UCSD-AML1 (cell line): ENCODE data around the gene MKRN2.

ENCODE experiments used
- DNase-seq: peaks from one replicate; lab custom pipeline; 2025; ENCODE audit not compliant: unreplicated experiment; lab: John Stamatoyannopoulos, UW

MKRN2 gene

DNA sequence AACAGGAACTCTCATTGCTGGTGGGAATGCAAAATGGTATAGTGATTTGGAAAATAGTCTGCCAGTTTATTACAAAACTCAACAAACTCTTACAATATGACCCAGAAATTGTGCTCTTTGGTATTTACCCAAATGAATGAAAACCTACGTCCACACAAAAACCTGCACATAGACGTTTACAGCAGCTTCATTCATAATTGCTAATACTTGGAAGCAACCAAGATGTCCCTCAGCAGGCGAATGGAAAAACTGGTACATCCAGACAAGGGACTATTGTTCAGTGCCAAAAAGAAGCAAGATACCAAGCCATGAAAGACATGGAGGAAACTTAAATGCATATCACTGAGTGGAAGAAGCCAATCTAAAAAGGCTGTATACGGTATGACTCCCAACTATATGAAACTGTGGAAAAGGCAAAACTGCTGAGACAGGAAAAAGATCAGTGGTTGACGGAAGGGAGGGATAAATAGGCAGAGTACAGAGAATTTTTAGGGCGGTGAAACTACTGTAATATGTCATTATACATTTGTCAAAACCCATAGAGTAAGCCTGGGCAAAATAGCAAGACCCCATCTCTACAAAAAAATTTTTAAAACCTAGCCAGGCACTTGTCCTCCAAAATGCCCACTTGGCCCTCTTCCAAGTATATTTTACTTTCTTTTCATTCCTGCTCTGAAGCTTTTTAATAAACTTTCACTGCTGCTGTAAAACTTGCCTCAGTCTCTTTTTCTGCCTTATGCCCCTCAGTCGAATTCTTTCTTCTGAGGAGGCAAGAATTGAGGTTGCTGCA, 6.7 kb upstream of the MKRN2 start:
- DNase-seq: no peak

DNA sequence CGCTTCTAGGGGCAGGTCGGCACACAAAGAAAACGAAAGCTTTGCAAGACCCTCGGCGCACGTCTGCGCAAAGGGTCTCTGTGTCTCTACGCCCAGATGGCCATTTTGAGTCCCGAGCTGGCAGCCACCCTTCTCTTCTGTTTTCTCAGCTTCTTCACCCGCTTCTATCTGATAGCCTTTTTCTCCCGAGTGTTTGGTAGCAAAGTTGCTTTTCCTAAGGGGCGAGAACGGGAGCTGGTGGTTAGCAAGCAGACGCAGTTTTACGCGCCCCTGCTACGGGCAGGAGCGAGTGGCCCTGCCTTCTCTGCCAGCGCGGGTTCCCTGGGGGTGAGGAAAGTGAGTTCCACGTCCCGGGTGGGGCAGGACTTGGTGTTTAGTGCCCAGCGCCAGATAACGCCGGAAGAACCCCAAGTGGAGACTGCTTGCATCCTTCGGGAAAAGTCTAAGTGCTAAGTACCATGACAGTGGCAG, 2.9 kb upstream of the MKRN2 start:
- DNase-seq: peak; percentile 69

DNA sequence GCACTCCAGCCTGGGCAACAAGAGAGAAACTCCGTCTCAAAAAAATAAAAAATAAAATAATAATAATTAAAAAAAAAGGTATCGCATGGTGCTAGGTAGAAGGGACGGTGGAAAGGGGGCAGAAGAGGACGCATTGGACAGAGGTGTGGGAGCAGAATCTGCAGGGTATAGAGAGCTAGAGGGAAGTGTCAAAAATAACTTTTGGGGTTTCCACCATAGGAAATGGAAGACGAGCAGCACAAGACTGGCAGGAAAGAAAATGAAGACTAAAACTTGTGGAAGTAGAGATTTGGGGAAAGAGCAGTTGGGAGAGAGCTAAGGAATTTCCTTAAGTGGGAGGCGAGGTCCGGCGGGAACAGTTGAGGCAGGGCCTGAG, 585 bp upstream of the MKRN2 start:
- DNase-seq: no peak

DNA sequence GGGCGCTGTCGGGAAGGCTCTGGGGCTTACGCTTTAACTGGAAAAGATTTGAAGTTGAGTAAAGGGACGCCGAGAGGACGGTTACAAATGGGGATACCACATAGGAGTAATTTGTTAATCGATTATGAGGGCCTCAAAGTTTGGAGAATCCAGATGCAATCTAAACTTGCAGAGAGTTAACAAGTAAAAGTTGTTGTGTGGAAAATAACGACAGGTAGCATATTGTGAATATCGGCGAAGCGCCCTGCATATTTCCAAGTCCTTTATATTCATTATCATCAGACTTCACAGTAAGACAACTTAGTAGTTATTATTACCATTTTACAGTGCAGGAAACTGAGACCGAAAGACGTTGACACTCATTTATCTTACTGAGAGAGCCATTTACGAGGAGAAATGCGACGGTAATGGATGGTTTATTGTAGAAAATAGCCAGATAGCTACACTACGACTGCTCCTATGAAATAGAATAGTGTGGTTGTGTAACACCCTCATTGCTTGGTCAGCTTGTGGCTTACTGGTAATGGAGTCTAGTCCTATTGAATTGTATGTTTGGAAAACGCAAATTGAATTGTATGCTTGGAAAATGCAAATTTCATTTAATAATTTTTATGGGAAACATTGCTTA, 700 bp downstream of the MKRN2 start:
- DNase-seq: no peak

DNA sequence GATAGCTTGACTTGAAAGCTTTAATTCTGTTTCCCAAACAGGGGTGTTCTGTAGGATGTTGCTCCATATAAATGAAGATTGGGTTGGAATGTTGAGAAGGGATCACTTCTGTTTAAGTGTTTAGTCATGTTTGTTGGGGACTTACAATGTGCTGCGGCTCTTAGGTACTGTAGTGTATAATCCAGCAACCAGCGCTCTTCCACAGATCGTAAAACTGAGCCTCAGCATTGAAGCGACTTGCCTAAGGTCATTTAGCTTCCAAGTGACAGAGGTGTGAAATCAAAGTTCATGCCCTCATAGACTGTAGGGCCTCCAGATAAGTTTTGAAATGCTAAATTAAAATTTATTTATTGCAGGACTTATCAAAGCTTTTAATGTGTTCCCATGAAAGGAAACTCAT, 1.8 kb downstream of the MKRN2 start:
- DNase-seq: no peak

DNA sequence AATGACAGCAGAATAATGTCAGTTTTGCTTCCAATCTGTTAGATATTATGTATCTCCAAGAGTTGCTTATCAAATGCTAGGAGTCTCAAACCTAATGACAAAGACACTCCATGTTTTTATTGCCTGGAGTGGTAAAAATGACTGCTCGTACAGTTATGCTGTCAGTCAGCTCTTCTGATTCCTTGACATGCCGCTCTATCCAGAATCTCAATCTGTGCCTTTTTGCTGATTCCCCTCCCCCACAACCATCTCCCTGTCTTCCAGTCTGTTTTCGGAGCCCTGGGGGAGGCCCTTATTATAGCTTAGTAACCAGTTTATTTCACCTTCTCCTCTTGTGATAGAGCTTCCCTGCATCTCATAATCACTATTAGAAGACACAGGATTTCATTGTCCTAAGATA, 2.6 kb downstream of the MKRN2 start:
- DNase-seq: no peak

DNA sequence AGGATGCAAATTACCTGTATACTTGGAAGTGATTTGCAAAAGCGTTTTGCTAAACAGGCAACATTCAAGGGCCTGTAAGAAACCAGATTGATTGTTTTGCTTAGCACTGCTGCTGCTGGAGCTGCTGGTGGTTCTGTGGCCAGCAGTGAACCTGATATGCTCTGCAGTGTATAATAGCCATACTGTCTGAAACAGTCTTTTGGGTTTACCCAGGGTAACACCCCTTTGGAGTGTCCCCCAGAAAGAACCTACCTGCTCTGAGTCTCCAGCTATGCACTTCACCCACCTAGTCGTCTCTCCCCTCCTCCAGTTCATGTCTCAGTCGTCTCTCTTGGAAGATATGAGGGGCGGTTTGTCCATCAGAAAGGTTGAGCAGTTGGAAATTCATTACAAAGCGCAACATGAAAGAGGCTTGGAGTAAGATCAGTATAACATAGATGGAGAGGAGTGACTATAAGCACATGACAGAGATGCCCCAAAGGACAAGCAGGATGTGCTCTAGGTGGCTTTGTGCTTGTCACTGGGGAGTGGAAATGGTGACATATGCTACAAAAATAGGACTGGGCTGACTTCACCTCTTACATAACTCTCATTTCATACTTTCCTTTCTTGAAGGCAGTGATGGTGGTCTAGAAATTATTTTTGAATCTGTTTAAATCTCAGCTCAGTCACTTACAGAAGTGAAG, 3.8 kb downstream of the MKRN2 start:
- DNase-seq: no peak

DNA sequence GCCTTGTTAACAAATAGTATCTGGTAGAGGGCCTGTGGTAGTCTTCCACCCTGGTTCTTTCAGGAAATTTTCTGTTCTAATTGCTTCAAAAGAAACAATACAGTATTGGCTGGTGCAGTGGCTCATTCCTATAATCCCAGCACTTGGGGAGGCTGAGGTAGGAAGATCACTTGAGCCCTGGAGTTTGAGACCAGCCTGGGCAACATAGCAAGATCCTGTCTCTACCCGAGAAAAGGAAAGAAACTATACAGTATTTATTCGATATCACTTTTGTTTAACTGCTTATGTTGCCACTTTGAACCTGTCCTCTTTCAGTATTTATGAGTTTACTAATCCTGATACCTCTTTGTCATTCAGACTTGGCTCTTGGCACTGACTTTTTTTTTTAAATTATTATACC, 4.5 kb downstream of the MKRN2 start:
- no peak for DNase-seq

DNA sequence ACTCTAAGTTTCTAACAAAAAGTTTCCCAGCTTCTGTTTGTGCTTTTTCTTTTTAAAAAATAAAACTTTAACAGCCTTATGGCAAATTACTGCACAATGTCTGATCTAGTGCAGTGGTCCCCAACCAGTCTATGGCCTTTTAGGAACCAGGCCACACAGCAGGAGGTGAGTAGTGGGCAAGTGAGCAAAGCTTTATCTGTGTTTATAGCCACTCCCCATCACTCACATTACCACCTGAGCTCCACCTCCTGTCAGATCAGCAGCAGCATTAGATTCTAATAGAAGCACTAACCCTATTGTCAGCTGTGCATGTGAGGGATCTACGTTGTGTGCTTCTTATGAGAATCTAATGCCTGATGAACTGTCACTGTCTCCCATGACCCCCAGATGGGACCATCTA, 5.6 kb downstream of the MKRN2 start:
- DNase-seq: no peak

DNA sequence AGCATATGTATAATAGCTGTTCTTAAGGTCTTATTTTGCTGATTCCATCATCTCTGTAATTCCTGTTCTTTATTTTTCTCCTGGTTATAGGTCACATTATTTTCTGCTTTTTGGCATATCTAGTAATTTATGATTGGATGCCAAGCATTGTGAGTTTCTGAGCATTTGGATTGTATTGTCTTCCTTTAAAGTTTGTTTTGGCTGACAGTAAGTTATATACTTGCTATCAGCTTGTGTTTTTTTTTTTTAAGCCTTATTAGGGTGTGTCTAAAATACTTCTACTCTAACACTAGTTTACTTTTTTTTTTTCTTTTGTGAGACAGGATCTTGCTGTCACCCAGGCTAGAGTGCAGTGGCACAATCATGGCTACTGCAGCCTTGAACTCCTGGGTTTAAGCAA, 10.1 kb downstream of the MKRN2 start:
- no peak for DNase-seq

DNA sequence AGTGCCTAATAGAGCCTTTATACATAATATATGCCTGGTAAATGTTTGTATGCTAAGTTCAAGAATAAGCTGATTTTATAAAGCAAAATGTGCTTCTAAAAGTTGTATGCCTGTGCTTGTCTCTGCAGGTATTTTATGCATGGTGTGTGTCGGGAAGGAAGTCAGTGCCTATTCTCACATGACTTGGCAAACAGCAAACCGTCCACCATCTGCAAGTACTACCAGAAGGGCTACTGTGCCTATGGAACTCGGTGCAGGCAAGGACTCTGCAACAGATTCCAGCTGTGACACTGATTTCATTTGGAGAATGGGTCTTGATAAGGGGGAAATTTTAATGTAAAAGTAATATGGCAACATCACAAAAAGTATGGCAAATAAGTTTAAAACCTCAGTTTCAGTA, 11.9 kb downstream of the MKRN2 start:
- no peak for DNase-seq

DNA sequence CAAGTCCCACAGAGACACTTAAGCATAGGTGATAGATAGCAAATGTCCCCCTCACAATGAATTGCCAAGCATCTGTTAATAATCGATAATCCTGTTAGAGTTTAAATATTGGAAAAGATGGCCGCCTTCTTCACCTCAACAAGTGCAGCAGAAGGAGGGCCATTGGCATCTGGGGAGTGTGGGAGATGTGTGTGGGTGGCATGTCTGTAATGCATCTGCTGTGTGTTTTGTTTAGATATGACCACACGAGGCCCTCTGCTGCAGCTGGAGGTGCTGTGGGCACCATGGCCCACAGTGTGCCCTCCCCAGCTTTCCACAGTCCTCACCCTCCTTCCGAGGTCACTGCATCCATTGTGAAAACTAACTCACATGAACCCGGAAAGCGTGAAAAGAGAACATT, 12.9 kb downstream of the MKRN2 start:
- DNase-seq: no peak

DNA sequence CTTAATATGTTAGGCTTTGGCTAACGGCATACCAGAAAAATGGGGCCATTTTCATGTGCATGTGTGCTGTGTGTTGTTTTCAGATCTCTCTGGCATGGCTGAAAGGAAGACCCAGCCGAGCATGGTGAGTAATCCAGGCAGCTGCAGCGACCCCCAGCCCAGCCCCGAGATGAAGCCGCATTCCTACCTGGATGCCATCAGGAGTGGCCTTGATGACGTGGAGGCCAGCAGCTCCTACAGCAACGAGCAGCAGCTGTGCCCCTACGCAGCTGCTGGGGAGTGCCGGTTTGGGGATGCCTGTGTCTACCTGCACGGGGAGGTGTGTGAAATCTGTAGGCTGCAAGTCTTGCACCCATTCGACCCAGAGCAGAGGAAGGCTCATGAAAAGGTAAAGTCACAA, 15.1 kb downstream of the MKRN2 start:
- DNase-seq: no peak

DNA sequence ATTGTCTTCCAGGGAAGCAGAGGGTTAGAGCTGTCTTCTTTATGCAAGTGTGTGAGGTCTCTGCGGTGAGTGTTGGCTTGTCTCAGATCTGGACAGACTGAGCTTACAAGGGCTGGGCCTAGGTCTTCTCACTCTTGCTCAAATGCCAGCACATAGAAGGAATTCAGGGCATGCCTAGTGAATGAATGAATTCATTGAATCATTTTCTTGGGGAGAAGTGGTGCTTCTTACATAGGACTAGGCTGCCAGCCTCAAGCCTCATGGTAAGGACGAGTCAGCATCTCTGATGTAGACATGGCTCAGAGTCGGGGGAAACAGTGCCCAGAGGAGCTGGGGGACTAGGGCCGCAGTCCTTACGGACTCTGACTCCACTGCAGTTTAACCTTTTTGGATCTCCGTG, 17.2 kb downstream of the MKRN2 start:
- DNase-seq: no peak

DNA sequence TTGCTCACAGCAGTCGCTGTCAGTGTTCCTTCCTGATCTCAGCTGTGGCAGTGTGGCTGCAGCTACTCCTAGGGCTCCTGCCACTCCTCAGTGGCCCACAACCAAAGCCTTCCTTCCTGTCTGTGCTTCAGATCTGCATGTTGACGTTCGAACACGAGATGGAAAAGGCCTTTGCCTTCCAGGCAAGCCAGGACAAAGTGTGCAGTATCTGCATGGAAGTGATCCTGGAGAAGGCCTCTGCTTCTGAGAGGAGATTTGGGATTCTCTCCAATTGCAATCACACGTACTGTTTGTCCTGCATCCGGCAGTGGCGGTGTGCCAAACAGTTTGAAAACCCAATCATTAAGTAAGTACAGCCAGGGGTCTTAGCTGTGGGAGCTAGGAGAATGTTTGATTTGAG, 17.8 kb downstream of the MKRN2 start:
- peak; percentile 20 for DNase-seq

DNA sequence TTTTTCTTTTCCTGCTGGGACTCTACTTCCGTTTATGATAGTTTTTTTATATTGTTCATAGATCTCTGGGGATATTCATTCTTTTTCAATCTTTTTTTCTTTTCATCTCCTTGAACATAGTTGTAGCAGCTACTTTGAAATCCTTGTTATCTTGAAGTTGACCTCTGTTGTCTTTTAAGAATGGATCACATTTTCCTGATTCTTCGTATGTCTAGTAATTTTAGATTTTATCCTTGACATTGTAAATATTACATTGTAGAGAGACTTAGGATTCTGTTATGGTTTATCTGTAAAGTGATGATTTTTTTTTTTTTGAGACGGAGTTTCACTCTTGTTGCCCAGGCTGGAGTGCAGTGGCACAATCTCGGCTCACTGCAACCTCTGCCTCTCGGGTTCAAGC, 20.5 kb downstream of the MKRN2 start:
- DNase-seq: no peak

DNA sequence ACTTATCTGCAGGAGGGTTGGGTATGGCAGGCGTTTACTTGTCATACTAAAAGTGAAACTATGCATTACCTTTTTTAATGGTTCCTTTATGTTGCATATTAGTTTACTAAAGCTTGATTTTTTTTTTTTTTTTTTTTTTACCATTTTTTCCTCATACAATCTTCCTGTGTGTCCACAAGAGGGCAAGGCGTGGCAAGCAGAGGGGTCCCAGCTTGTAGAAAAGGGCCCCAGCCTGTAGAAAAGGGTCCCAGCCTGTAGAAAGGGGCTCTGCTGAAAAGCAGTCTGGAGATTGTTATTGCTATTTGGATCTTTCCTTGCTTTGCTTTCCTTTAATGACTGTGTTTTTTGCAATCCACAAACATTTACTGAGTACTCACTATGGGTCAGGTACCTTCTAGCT, 21.9 kb downstream of the MKRN2 start:
- no peak for DNase-seq

DNA sequence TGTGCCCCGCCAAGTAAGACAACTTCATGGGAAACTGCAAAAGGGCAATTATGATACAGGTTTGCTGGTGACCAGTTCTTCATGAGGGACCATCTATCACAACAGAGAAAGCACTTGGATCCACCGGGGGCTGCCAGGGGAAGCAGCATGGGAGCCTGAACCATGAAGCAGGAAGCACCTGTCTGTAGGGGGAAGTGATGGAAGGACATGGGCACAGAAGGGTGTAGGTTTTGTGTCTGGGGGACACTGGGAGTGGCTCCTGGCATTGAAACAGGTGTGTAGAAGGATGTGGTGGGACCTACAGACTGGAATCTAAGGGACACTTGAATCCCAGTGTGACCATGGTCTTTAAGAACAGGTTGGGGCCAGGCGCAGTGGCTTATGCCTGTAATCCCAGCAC, 22.6 kb downstream of the MKRN2 start:
- DNase-seq: peak; percentile 36

DNA sequence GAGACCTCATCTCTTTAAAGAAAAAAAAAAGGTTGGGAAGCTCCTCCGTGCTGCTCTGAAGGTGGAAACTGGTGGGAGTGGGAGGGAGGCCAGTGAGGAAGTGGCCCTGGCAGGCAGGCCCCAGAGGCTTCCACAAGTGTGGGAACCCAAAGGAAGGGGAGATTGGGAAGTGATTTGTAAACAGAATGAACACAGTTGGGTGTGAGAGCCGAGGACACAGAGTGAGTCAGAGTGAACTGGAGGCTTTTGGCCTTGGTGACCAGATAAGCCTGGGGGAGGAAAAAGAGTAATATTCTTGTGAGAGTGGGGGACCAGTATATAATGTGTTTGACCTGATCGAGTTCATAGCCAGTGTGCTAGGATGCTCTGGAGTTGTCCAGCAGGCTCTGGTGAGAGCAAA, 23.0 kb downstream of the MKRN2 start:
- no peak for DNase-seq

DNA sequence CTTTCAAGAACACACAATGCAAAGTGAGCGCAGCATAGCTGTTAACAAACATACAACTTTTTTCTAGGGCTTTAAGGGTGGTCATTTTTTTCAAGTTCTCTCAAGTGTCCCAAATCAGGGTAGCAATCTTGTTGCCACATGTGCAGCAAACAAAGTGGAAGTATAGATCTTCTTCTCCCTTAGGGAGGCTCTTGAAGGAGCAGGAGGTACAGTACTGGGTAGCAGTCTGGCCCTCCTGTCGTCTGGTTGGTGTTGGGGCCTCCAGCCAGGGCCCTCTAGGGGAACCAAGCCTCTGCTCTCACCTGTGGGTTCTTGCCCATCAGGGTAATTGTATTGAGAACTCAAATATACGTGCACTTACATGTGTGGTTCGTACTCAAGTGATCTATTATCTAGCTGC, 25.8 kb downstream of the MKRN2 start:
- no peak for DNase-seq

DNA sequence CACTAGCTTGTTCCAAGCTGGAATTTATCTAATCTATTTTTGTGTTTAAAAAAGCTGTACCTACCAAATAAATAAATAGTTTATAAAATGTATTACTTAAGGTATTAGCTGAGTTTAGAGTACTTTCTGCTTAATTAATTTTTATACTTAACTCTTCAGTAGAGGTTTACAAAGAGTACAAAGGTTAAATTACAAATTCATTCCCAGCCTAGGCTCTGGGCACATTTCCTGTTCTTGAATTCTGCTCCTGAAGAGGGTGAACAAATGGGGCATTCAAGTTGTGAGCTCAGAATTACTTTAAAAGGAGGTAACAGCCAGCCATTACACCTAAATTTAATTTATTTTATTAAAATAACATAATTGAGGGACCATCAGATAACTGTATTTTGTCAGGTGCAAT, 26.4 kb downstream of the MKRN2 start:
- no peak for DNase-seq

DNA sequence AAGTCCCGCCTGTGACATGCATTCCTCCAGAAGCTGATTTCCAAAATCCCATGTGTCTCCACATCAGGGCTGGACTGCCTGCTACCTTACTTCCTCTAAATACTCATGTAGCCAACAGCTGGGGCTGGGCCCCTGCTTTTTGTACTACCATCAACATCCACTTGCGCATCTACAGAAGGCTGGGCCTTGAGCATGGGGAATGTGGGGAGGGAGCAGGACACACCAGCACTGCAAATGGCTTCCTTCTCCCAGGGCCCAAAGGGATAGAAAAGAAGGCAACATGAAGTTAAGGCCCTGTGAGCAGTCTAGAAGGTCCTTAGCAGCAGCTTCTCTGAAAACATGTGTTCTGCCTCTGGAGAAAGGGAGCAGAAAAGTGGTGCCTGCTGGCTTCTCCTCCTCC, 27.2 kb downstream of the MKRN2 start:
- DNase-seq: no peak
